HG02623 (cell line): ENCODE results near the gene LMO7.
"Not testable (repeated sequence)": the region's sequence is repeated elsewhere in the genome, so short reads cannot be mapped to it uniquely, and the experiment has no call there.

ENCODE experiments used
- ATAC-seq: cut with Tn5 transposase; IDR thresholded peaks from one replicate; pipeline ENCODE4 v1.9.1; 2021; ENCODE audit warnings: moderate library complexity; ENCODE audit not compliant: unreplicated experiment

LMO7 gene

DNA sequence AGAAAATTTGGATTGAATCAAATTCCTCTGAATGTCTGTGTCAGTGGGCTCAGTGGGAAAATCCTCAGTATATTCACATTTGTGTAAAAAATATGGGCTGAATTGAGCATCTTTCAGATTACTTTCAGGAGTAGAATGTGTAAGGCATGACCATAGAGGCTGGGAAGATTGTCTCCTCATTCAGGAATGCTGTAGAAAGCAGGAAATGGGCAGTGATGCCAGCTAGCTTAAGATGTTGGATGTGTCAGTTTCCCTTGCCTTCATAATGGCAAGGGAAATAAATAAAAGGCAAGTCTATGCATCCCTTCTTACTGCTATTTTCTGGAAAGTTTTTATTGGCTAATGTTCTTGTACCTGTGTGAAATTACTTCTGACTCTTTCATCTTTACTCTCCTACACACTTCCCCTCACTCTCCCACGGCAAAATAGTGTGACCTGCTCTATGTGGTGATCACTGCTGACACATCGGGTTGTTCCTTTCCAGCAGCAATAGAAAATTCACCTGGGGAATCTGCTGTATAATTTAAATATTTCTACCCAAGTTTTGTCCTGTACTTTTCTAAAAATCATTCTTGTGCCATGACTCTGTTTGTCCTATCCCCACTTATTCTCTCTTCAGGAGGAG is 103.2 kb downstream of the LMO7 start:
- ATAC-seq: peak; percentile 59

DNA sequence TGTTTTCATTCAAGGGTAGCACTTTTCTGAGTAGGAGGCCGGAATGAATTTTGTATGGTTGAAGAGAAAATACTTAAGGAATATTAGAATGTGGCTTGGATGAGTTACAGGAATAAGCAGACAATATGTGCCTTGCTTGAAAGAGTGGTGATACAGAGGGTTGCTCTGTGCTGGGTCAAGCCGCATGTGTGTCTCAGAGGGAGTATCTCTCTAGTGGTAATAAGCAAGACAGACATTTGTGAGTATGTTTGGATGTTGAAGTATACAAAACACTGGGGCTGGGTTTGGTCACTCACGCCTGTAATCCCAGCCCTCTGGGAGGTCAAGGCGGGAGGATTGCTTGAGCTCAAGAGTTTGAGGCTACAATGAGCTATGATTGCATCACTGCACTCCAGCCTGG is 103.9 kb downstream of the LMO7 start:
- ATAC-seq: no peak

DNA sequence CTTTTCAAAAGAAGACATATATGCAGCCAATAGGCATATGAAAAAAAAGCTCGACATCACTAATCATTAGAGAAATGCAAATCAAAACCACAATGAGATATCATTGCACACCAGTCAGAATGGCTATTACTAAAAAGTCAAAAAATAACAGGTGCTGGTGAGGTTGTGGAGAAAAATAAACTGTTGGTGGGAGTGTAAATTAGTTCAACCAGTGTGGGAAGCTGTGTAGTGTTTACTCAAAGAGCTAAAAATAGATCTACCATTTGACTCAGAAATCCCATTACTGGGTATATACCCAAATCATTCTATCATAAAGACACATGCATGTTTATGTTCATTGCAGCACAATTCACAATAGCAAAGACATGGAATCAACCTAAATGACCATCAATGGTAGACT is 106.9 kb downstream of the LMO7 start:
- not testable (repeated sequence) for ATAC-seq

DNA sequence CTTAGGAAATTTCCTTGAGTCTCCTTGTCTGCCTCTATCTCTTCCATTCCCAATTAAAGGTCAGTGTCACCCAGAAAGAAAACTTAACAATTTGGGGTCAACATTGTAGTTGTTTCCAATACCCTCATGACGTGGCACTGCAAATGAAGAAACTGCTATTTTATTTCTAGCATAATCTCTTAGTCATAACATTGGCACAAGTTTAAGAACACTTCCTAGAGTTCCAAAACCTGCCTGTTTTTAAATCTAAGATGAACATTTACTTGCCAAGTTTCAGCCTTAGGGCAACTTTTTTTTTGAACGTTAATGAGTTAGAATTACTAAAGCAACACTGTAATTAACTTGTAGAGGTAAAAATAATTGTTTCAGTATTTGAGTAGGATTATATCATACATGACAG is 108.0 kb downstream of the LMO7 start:
- ATAC-seq: no peak

DNA sequence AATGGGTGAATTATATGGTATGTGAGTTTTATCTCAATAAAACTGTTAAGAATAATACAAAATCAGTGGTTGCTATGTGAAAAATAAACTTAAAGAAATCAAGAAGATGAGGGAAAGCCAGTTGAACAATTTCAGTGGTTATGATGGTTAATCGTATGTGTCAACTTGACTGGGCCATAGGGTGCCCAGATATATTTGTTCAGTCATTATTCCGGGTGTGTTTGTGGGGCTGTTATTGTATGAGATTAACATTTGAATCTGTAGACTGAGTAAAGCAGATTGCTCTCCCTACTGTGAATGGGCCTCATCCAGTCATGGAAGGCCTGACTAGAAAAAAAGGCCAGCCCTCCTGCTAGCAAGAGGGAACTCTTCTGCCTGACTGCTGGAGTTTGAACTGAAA is 109.3 kb downstream of the LMO7 start:
- ATAC-seq: no peak

DNA sequence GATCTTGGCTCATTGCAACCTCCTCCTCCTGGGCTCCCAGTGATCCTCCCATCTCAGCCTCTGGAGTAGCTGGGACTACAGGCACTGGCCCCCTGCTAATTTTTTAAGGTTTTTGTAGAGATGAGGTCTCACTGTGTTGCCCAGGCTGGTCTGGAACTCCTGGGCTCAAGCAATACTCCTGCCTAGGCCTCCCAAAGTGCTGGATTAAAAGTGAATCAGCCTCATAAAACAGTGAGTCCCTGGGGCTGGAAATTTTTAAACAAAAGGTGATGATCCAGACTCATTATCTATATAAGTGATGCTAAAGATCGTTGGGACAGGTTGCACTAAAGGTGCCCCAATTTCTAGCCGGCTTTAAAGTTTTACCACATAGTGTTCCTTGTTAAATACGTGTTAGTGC is 112.7 kb downstream of the LMO7 start:
- no peak for ATAC-seq

DNA sequence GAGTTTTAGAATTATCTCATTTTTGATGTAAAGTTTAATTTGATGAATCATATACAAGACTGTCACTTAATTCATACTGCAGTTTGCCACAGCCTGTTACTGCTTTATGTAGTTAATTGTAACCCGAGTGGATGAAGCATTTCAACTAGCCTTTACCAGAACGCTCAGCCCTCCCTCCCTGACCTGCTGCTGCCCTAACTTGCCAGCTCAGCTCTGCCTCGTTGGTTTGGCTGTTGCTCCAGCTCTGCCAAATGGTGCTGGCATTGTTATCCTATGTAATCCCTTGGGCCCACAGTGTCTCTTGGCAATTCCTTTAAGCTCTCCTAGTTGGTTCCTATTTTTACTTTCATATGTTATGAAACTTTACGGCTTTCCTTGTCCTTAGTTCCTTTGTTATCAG is 113.3 kb downstream of the LMO7 start:
- no peak for ATAC-seq

DNA sequence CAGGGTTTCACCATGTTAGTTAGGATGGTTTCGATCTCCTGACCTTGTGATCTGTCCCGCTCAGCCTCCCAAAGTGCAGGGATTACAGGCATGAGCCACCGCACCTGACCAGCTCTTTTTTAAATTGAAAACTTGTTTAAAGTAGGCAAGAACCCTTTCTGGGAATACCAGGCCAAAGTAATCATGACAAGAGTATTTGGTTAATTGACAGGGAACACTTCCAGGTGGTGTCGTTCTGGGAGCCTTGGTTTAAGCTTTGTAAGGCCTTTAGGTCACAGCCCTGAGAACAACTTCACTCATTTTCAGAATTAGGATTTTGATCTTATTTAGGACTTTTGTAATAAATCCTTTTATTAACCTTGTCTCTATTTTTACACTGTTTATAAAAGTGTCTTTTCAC is 115.2 kb downstream of the LMO7 start:
- ATAC-seq: no peak

DNA sequence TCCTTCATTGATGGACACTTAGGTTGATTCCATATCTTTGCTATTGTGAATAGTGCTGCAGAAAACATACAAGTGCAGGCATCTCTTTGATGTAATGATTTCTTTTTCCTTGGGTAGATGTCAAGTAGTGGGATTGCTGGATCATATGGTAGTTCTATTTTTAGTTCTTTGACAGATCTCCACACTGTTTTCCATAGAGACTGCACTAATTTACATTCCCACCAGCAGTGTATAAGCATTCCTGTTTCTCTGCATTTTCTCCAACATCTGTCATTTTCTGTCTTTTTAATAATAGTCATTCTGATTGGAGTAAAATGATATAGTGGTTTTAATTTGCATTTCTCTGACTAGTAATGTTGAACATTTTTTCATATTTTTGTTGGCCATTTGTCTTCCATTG is 116.7 kb downstream of the LMO7 start:
- ATAC-seq: no peak

DNA sequence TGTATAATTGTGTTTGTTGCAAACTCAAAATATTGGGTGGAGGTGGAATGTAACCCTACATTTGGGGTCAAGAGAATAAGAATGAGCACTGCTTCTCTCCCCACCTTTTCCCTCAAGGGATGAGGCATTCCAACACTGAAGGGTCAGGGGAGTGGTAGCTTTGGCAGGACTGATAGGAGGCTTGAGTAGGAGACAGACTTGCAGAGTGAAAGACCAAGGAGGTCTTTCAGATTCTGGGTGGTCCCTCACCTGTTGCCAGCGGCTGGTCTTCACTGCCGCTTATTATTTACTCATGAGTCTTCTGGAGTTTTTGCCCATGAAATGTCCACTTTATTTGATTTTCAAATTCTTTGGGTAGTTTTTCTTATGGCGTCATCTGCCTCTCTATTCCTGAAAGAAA is 118.8 kb downstream of the LMO7 start:
- no peak for ATAC-seq

DNA sequence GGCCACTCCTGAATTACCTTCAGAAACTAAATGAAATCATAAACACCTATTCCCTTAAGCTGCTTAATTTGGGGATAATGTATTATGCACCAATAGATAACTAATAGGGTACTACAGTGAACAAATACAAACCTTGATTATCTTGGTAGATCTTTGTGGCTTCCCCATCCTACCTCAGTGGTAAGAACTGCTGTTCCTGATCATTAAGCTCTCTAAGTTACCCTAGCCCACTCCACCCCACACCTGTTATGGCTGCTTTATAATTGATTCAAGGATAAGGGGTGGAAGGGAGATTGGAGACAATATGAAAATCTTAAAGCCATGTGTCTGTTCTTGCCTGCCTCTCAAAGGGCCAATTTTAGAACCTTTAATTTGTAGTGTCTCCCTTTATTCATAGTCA is 121.2 kb downstream of the LMO7 start:
- ATAC-seq: no peak

DNA sequence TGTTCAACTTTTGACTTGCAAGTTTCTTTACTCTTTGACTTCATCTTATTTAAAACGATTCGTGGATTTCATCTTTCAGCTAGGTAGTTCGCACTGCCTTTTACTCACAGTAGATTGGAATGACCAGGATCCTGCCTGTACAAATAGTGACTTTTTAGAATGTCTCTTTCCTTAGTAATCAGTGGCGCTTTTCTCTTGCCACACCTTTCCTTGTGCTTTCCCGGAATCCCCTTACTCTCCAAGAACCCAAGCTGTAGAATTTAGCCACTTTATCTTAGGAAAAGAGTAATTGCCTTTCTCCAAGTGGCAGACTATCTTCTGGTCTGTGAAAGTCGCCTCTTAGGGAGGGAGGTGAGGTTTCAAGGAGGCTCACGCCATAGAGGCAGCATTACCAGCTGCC is 123.4 kb downstream of the LMO7 start:
- no peak for ATAC-seq

DNA sequence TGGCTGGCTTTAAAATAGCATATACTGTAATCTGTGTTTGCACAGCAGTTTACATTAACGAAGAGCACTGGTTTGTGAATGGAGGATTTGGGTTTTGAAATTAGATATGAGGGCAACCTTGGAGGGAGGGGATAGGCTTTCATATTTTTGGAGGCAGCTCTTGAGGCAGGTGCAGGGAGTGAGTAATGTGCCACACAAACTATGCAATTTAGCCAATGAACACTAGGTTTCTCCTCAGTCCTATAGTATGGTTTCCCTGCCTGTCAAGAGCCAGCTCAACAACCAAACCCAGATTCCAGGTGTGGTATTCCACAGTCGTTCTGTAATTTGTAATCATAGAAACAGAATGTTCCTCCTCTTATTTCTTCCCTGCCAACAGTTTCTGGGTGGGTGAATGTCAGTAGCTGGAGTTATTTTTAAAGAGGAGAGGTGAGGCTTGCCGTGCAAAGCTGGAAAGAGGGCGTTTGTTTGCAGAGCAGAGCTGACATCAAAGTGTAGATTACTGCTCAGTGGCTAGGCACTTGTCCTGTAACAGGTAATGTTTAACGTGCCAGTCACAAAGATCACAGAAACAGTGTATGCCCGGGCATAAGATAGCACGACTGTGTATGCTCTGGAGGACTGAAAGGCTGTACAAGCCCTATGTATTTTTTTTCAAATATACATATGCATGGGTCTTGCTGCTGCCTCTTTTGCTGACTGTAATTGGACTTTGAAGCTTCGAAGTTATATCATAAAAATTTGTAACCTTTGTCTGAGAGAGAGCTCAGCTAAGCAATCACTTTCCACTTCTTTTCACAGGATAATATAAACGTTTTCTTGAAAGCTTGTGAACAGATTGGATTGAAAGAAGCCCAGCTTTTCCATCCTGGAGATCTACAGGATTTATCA is 124.2 kb downstream of the LMO7 start:
- ATAC-seq: peak; percentile 33

DNA sequence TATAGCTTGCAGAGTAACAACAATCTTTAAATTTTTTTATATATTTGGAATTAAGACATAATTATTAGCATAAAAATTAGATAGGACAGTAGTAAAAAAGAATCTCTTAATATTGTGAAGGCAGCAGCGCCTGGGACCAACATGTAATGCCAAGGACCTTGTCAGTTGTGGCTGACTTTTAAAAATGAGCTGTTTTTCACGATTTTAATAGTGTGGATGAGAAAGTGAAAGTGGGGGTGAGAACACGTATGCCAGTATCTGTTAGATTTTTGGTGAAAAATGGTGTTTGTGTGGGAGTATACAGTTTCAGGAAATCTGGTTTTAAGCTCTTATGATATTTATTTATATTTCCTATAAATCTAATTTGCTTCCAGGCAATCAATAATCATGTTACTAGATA is 125.2 kb downstream of the LMO7 start:
- no peak for ATAC-seq

DNA sequence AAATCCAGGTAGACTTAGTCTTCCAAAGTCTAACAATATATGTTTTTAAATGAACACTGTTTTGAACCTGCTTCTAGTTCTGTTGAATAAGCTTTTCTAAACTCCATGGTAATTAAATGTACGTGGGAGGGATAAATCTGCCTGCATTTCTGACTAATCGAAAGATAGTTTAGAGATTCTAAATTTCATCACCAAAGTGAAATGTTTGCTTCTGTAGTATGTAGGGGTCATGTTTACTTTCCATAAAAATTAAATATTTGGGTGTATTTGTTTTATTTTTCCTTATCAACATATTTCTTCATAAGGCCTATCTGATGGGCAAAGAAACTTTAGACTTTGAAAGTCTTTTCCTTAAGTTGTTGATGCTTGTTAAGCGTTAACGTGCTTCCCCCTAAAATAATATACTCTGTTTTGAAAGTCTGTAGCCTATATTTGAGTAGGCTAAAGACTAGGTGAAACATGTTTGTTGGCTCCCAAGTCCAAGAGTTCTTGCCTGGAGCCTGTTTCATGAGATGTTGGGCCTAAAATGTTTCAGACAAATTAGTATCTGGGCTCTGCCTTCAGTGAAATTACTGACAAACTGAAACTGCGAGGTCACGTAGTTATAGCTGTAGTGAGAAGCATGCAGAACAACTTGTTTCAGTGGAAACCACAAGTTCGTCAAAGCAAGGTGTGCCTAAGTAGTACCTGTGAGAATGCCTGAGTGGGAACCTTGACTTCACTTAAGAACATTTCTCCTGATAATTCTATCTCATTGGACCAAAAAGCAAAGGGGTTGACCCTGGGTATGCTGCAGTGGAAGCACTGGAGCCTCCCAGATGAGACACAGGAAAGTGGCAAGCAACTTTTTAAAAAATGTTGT is 126.2 kb downstream of the LMO7 start:
- peak; percentile 96 for ATAC-seq

DNA sequence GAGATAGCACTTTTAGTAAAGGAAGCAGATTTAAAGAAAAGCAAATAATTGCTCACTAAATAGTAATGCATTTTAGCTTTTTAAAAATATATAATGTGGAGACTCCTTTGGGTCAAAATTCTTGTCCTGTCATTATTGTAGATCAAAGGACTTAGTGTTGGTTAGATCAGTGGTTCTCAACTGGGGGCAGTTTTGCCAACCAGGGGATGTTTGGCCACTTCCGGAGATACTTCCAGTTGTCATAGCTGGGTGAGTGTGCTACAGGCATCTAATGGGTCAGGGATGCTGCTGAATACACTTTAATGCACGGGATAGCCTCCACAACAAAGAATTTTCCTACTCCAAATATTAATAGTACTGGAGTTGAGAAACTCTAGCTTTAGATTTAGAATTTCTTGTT is 126.8 kb downstream of the LMO7 start:
- no peak for ATAC-seq

DNA sequence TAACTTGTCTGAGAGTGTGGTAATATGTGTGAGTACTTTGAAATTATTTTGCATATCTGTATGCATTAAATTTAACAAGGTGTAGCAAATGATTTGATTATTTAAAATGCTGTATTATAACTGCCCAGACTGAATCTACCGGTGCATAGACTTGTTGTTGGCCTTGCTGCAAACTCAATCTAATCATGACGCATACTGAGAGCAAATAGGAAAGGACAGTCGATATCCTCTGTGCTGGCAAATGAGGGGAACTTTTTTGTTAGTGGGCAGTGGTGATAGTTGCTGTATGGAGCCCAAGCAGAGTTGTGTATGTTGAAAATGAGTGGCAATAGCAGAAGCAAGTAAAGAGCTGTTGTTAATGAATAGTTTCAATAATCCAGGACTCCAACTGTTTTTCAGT is 127.4 kb downstream of the LMO7 start:
- no peak for ATAC-seq

DNA sequence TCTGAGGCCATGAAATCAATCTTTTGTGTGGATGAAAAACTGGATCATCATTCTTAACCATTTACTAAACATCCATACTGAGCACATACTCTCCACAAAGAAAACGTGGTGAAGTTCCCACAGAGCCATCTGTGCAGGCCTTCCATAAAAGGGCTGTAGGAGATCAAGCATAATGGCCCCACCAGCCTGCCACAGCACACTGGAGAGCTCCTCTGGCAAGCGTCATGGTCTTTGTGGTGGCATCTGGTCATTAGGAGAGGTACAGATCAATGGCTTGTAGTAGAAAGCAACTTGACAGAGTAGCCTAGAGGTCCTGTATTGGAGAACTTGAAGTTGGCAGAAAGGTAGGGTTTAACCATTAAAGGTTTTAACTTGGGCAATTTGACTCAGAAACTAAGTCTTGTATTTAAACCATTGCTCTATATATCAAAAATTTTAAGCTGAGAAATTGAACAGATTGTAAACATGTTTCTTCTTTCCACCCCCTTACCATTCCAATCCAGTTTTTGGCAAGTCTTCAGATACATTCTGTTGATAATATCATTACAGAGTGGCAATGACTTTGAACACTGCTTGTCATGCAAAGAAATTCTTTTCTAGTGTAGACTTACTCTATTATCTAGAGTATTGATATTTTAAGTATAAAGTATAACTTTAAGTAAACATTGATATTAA is 128.3 kb downstream of the LMO7 start:
- no peak for ATAC-seq

DNA sequence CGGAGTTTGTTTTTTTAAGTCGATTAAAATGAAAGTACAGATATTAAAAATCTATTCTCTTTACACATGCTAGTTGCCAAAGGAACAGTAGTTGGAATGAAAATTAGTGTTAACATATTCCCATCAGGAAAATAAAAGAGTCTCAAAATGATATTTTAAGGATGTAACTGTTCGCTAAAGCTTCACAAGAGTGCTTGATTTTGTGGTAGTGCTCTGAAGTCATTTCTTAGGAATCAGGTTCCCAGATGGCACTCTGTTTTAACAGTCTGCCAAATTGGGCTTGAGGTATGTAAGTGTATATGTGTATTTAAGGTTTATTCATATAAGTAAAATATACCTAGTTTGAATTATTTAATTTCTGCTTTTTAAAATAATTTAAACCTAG is 128.8 kb downstream of the LMO7 start:
- ATAC-seq: no peak

DNA sequence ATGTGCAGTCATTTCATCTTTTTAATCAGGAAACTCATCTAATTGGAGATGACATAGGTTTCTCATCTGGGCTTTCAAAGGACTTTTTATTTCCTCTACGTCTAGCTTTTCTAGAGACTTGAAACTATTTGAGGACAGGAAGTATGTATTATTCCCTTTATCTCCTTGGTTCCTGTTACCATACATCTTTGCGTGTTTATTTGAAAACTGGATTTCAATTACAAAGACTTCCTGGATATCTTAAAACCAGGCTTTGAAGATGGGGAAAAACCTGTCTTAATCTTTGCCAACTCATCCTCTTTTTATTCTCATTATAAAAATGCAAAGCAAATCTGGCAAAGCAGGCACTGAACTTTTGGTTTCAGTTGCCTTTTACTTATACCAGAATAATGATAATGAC is 130.5 kb downstream of the LMO7 start:
- no peak for ATAC-seq
